ENCODE data around the gene RIPOR2. TPM values are rescaled to one million over a fixed set of nuclear protein-coding genes. Genes with fewer than 3 reads are reported as not detected.

The RIPOR2 gene
- total and polyA plus RNA-seq, 2 experiments from 2014 or later: 9.5 to 22.5 TPM

GRCh38 chr6:24844061-24844460 lies 91.7 kb downstream of the RIPOR2 start:
- DNase-seq (ENCODE audit: low spot score): no peak
- Histone ChIP-seq H2AFZ (no peak overlapping the region), H3K27me3 (ENCODE audit: insufficient read depth) (no peaks in the 10 kb centered on the region), H3K4me1 (ENCODE audit: insufficient read depth) (no peaks in the 10 kb centered on the region), H3K27ac (ENCODE audit: low read depth) (no peak overlapping the region), H3K9me2 (ENCODE audit: insufficient read depth) (peaks cover 6% of the 10 kb centered on the region; the same call in 1 of the 2 replicates), H3K36me3 (ENCODE audit: insufficient read depth) (0 out of 2 replicates have a peak, but pooled peaks cover 5% of the 10 kb centered on the region), H3K4me2 (no peak overlapping the region), H3K4me3 (no peak overlapping the region), H3F3A (replicated peaks; ENCODE audit: low read depth) (no peaks in the 10 kb centered on the region), H4K20me1 (replicated peaks; ENCODE audit: insufficient read depth) (no peaks in the 10 kb centered on the region), H3K79me2 (replicated peaks; ENCODE audit: insufficient read depth) (no peaks in the 10 kb centered on the region)
- no peak for ATAC-seq
- no peaks in the 10 kb centered on the region; the same call in none of the 3 replicates for H3K4me1 Mint-ChIP-seq
- no peak for TF ChIP-seq EZH2phosphoT487 (IDR thresholded peaks at IDR 0.05; ENCODE audit: unreplicated experiment)
- TF ChIP-seq CTCF (conservative IDR thresholded peaks at IDR 0.05; ENCODE audit: low read depth in 2 of 2): no peak
- no peak for TF ChIP-seq JUNB (IDR thresholded peaks at IDR 0.05; ENCODE audit: unreplicated experiment)
- TF ChIP-seq EZH2 (IDR thresholded peaks at IDR 0.05; ENCODE audit: low read depth, unreplicated experiment): no peak
- no peak for TF ChIP-seq ZNF462 (CRISPR knock-in tag; IDR thresholded peaks at IDR 0.05)
- TF ChIP-seq NANOG (IDR thresholded peaks at IDR 0.05; ENCODE audit: borderline replicate concordance): no peak
- TF ChIP-seq STAT1 (IDR thresholded peaks at IDR 0.05; ENCODE audit: unreplicated experiment): no peak
- TF ChIP-seq REST (IDR thresholded peaks at IDR 0.05; ENCODE audit: unreplicated experiment): no peak
- no peak for TF ChIP-seq ZNF331 (CRISPR knock-in tag; IDR thresholded peaks at IDR 0.05; ENCODE audit: low read depth)
- TF ChIP-seq POLR2AphosphoS5 (IDR thresholded peaks at IDR 0.05; ENCODE audit: low read depth): no peak
- TF ChIP-seq ETS1 (IDR thresholded peaks at IDR 0.05): no peak
- no peak for TF ChIP-seq CREB1 (CRISPR knock-in tag; IDR thresholded peaks at IDR 0.05; ENCODE audit: low read depth)
- no peak for TF ChIP-seq ZNF114 (CRISPR knock-in tag; IDR thresholded peaks at IDR 0.05)
- no peak overlapping the region for H3K27ac Mint-ChIP-seq
- H3K9me3 Mint-ChIP-seq: no peaks in the 10 kb centered on the region
- peaks cover 2% of the 10 kb centered on the region for H3K27me3 Mint-ChIP-seq (ENCODE audit: insufficient read depth, low read depth, poor library complexity)
- peaks cover 40% of the 10 kb centered on the region for H3K36me3 Mint-ChIP-seq (ENCODE audit: low read depth)
- no peak overlapping the region for H3K4me3 Mint-ChIP-seq

Data from GM23338 (cell line).